RWPE2 (cell line): ENCODE measurements around the gene RSPH10B2.
A peak's percentile ranks its signal among the peaks of the same experiment; 100 is the strongest.
"Not testable (repeated sequence)": the region's sequence is repeated elsewhere in the genome, so short reads cannot be mapped to it uniquely, and the experiment has no call there.

Source experiments
- ATAC-seq: fragments of 200-7000 bp; cut with Tn5 transposase; 3 replicates; pipeline ENCODE4 v1.9.1; 2021; ENCODE audit warnings: low read depth
- DNase-seq: peaks from one replicate; pipeline ENCODE4 v3.0.0-alpha.2; 2020; ENCODE audit warnings: low spot score
- H3K27ac ChIP-seq: fragments of 450-650 bp; 2 replicates; pipeline ENCODE4 v1.5.1; 2017; ENCODE audit warnings: mild to moderate bottlenecking; ENCODE audit not compliant: poor library complexity, severe bottlenecking
- H3K27me3 ChIP-seq: fragments of 250-450 bp; sonication (Bioruptor Pico); 2 replicates; pipeline ENCODE4 v1.5.1; 2021; ENCODE audit warnings: mild to moderate bottlenecking, moderate library complexity; ENCODE audit not compliant: insufficient read depth, poor library complexity, severe bottlenecking
- H3K36me3 ChIP-seq: fragments of 250-450 bp; sonication (Bioruptor Pico); 2 replicates; pipeline ENCODE4 v1.5.1; 2020; ENCODE audit warnings: low read depth, mild to moderate bottlenecking, moderate library complexity
- H3K4me1 ChIP-seq: fragments of 250-450 bp; sonication (Bioruptor Pico); 2 replicates; pipeline ENCODE4 v1.5.1; 2021; ENCODE audit warnings: mild to moderate bottlenecking, moderate library complexity; ENCODE audit not compliant: insufficient read depth, poor library complexity, severe bottlenecking
- H3K4me3 ChIP-seq: fragments of 250-450 bp; sonication (Bioruptor Pico); 2 replicates; pipeline ENCODE4 v1.5.1; 2021; ENCODE audit warnings: mild to moderate bottlenecking, moderate library complexity; ENCODE audit not compliant: severe bottlenecking
- H3K9me3 ChIP-seq: fragments of 250-450 bp; sonication (Bioruptor Pico); 2 replicates; pipeline ENCODE4 v1.5.1; 2021; ENCODE audit warnings: mild to moderate bottlenecking, moderate library complexity; ENCODE audit not compliant: severe bottlenecking

Gene RSPH10B2

GRCh38 chr7:6761186-6761585 is 7.3 kb downstream of the RSPH10B2 start:
- DNase-seq, H3K36me3 ChIP-seq, H3K27ac ChIP-seq, H3K4me1 ChIP-seq, H3K9me3 ChIP-seq, ATAC-seq, H3K4me3 ChIP-seq, H3K27me3 ChIP-seq: not testable (repeated sequence)

GRCh38 chr7:6781581-6781980 is 27.7 kb downstream of the RSPH10B2 start:
- DNase-seq, H3K36me3 ChIP-seq, ATAC-seq, H3K27ac ChIP-seq, H3K9me3 ChIP-seq, H3K4me1 ChIP-seq, H3K4me3 ChIP-seq, H3K27me3 ChIP-seq: not testable (repeated sequence)

GRCh38 chr7:6789353-6789752 is 35.5 kb downstream of the RSPH10B2 start:
- not testable (repeated sequence) for DNase-seq, H3K36me3 ChIP-seq, H3K4me1 ChIP-seq, H3K27me3 ChIP-seq, H3K9me3 ChIP-seq, H3K27ac ChIP-seq, H3K4me3 ChIP-seq, ATAC-seq

- not testable (repeated sequence) for H3K4me3 ChIP-seq, H3K27ac ChIP-seq, DNase-seq, H3K4me1 ChIP-seq, H3K36me3 ChIP-seq, H3K9me3 ChIP-seq, H3K27me3 ChIP-seq
- ATAC-seq, result peak; percentile 84
Observed at GRCh38 chr7:6792113-6792872, 38.4 kb downstream of the RSPH10B2 start.

- H3K4me1 ChIP-seq, H3K4me3 ChIP-seq, DNase-seq, H3K27me3 ChIP-seq, ATAC-seq, H3K36me3 ChIP-seq, H3K9me3 ChIP-seq, H3K27ac ChIP-seq: not testable (repeated sequence)
Observed at GRCh38 chr7:6794276-6794675, 40.4 kb downstream of the RSPH10B2 start.

- not testable (repeated sequence) for H3K27ac ChIP-seq, ATAC-seq, H3K36me3 ChIP-seq, DNase-seq, H3K27me3 ChIP-seq, H3K9me3 ChIP-seq, H3K4me3 ChIP-seq, H3K4me1 ChIP-seq
Observed at GRCh38 chr7:6797218-6797617, 43.3 kb downstream of the RSPH10B2 start.

- H3K27ac ChIP-seq, result not testable (repeated sequence)
Observed at GRCh38 chr7:6798047-6798446, 44.1 kb downstream of the RSPH10B2 start.

GRCh38 chr7:6799887-6800286 is 46.0 kb downstream of the RSPH10B2 start:
- H3K9me3 ChIP-seq, H3K4me3 ChIP-seq, DNase-seq, H3K36me3 ChIP-seq, ATAC-seq, H3K4me1 ChIP-seq, H3K27me3 ChIP-seq, H3K27ac ChIP-seq: not testable (repeated sequence)

More at GRCh38 chr7:6798047-6798446, 44.1 kb downstream of the RSPH10B2 start:
- H3K4me1 ChIP-seq, H3K9me3 ChIP-seq, ATAC-seq, H3K27me3 ChIP-seq, H3K36me3 ChIP-seq, DNase-seq, H3K4me3 ChIP-seq: not testable (repeated sequence)

- not testable (repeated sequence) for H3K4me3 ChIP-seq, H3K9me3 ChIP-seq, H3K4me1 ChIP-seq, H3K36me3 ChIP-seq, H3K27ac ChIP-seq, DNase-seq, H3K27me3 ChIP-seq, ATAC-seq
Observed at GRCh38 chr7:6800331-6800730, 46.4 kb downstream of the RSPH10B2 start.

- H3K4me3 ChIP-seq, DNase-seq, ATAC-seq, H3K36me3 ChIP-seq, H3K4me1 ChIP-seq, H3K27ac ChIP-seq, H3K9me3 ChIP-seq, H3K27me3 ChIP-seq: not testable (repeated sequence)
Observed at GRCh38 chr7:6807393-6807918, 53.6 kb downstream of the RSPH10B2 start.

GRCh38 chr7:6807959-6808358 is 54.1 kb downstream of the RSPH10B2 start:
- not testable (repeated sequence) for H3K36me3 ChIP-seq, H3K4me1 ChIP-seq, ATAC-seq, H3K27ac ChIP-seq, H3K4me3 ChIP-seq, H3K27me3 ChIP-seq, H3K9me3 ChIP-seq, DNase-seq
